HEK293 (cell line): ENCODE data around the gene ANKRD40.

Experiments used
- BCL11B ChIP-seq: fragments of 450-650 bp; formaldehyde crosslinking; IDR thresholded peaks from 2 replicates; pipeline ENCODE4 v1.5.1; 2016; ENCODE audit warnings: low read depth, missing biosample characterization, missing genetic modification characterization
- MZF1 ChIP-seq: fragments of 450-650 bp; formaldehyde crosslinking; IDR thresholded peaks from 2 replicates; pipeline ENCODE4 v1.5.1; 2017; ENCODE audit warnings: missing biosample characterization, missing genetic modification characterization, borderline replicate concordance
- TRIM28 ChIP-seq: IDR thresholded peaks from 2 replicates; pipeline ENCODE4 v1.6.1; 2011; ENCODE audit warnings: low read length, control low read depth, borderline replicate concordance
- ZNF133 ChIP-seq: fragments of 450-650 bp; formaldehyde crosslinking; IDR thresholded peaks from 2 replicates; pipeline ENCODE4 v1.5.1; 2016; ENCODE audit warnings: missing biosample characterization, missing genetic modification characterization
- ZNF140 ChIP-seq: fragments of 450-650 bp; formaldehyde crosslinking; IDR thresholded peaks from 2 replicates; pipeline ENCODE4 v1.5.1; 2016; ENCODE audit warnings: missing biosample characterization, missing genetic modification characterization
- ZNF175 ChIP-seq: fragments of 450-650 bp; formaldehyde crosslinking; IDR thresholded peaks from 2 replicates; pipeline ENCODE4 v1.5.1; 2016; ENCODE audit warnings: missing biosample characterization, missing genetic modification characterization
- ZNF324 ChIP-seq: fragments of 450-650 bp; formaldehyde crosslinking; IDR thresholded peaks from 2 replicates; pipeline ENCODE4 v1.5.1; 2016; ENCODE audit warnings: missing biosample characterization, missing genetic modification characterization
- ZNF416 ChIP-seq: fragments of 450-650 bp; formaldehyde crosslinking; IDR thresholded peaks from 2 replicates; pipeline ENCODE4 v1.5.1; 2016; ENCODE audit warnings: missing biosample characterization, missing genetic modification characterization
- ZNF473 ChIP-seq: fragments of 450-650 bp; formaldehyde crosslinking; IDR thresholded peaks from 2 replicates; pipeline ENCODE4 v1.5.1; 2017; ENCODE audit warnings: missing biosample characterization, missing genetic modification characterization
- ZNF623 ChIP-seq: fragments of 450-650 bp; formaldehyde crosslinking; IDR thresholded peaks from 2 replicates; pipeline ENCODE4 v1.5.1; 2016; ENCODE audit warnings: missing biosample characterization, missing genetic modification characterization
- TF ChIP-seq, protein P1 (sequence below): fragments of 450-650 bp; formaldehyde crosslinking; IDR thresholded peaks from 2 replicates; pipeline ENCODE4 v1.5.1; 2016; ENCODE audit warnings: missing biosample characterization, missing genetic modification characterization, borderline replicate concordance
- TF ChIP-seq, protein P2 (sequence below): fragments of 450-650 bp; formaldehyde crosslinking; IDR thresholded peaks from 2 replicates; pipeline ENCODE4 v1.5.1; 2016; ENCODE audit warnings: missing biosample characterization, missing genetic modification characterization
- TF ChIP-seq, protein P3 (sequence below): fragments of 450-650 bp; formaldehyde crosslinking; IDR thresholded peaks from 2 replicates; pipeline ENCODE4 v1.5.1; 2016; ENCODE audit warnings: missing biosample characterization, missing genetic modification characterization
- TF ChIP-seq, protein P4 (sequence below): fragments of 450-650 bp; formaldehyde crosslinking; IDR thresholded peaks from 2 replicates; pipeline ENCODE4 v1.5.1; 2016; ENCODE audit warnings: missing biosample characterization, missing genetic modification characterization

The ANKRD40 gene

DNA sequence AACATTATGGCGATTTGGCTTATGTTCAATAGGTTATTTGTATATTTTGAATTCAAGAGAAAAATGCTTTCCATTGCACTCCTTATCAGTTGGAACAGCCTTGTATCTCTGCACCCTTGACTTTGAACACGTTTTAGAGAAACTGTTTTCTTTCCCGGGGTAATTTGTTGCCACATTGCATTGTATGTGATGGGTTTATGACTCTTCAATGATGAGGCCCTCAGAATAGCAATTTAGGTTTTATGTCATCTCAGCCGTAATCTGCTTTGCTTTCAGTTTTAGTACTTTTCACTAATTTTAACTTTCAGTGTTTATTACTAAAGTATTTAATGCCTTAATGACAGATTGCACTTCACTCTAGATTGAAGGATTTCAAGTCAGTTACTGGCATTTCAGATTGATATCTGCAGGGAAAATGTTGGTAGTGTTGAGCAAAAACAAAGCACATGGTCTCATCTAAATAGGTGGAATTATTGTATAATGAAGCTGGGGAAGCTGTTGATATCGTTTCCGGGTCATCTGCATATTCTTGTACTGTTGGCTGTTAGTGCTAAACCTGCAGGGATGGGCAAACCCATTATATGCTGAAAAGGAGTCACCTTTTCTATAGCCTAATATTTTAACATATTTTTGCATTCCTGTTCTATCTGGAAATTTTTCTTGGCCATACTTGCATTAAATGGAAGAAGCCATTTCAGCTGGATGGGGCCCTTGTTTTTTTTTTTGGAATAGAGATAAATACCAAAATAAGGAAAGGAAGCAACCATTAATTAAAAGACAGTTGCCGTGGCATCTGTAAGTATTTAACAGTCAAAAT, 13.7 kb upstream of the ANKRD40 start (continued):
- TF ChIP-seq, protein P1, sequence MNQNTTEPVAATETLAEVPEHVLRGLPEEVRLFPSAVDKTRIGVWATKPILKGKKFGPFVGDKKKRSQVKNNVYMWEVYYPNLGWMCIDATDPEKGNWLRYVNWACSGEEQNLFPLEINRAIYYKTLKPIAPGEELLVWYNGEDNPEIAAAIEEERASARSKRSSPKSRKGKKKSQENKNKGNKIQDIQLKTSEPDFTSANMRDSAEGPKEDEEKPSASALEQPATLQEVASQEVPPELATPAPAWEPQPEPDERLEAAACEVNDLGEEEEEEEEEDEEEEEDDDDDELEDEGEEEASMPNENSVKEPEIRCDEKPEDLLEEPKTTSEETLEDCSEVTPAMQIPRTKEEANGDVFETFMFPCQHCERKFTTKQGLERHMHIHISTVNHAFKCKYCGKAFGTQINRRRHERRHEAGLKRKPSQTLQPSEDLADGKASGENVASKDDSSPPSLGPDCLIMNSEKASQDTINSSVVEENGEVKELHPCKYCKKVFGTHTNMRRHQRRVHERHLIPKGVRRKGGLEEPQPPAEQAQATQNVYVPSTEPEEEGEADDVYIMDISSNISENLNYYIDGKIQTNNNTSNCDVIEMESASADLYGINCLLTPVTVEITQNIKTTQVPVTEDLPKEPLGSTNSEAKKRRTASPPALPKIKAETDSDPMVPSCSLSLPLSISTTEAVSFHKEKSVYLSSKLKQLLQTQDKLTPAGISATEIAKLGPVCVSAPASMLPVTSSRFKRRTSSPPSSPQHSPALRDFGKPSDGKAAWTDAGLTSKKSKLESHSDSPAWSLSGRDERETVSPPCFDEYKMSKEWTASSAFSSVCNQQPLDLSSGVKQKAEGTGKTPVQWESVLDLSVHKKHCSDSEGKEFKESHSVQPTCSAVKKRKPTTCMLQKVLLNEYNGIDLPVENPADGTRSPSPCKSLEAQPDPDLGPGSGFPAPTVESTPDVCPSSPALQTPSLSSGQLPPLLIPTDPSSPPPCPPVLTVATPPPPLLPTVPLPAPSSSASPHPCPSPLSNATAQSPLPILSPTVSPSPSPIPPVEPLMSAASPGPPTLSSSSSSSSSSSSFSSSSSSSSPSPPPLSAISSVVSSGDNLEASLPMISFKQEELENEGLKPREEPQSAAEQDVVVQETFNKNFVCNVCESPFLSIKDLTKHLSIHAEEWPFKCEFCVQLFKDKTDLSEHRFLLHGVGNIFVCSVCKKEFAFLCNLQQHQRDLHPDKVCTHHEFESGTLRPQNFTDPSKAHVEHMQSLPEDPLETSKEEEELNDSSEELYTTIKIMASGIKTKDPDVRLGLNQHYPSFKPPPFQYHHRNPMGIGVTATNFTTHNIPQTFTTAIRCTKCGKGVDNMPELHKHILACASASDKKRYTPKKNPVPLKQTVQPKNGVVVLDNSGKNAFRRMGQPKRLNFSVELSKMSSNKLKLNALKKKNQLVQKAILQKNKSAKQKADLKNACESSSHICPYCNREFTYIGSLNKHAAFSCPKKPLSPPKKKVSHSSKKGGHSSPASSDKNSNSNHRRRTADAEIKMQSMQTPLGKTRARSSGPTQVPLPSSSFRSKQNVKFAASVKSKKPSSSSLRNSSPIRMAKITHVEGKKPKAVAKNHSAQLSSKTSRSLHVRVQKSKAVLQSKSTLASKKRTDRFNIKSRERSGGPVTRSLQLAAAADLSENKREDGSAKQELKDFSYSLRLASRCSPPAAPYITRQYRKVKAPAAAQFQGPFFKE: no peak
- TF ChIP-seq, protein P2, sequence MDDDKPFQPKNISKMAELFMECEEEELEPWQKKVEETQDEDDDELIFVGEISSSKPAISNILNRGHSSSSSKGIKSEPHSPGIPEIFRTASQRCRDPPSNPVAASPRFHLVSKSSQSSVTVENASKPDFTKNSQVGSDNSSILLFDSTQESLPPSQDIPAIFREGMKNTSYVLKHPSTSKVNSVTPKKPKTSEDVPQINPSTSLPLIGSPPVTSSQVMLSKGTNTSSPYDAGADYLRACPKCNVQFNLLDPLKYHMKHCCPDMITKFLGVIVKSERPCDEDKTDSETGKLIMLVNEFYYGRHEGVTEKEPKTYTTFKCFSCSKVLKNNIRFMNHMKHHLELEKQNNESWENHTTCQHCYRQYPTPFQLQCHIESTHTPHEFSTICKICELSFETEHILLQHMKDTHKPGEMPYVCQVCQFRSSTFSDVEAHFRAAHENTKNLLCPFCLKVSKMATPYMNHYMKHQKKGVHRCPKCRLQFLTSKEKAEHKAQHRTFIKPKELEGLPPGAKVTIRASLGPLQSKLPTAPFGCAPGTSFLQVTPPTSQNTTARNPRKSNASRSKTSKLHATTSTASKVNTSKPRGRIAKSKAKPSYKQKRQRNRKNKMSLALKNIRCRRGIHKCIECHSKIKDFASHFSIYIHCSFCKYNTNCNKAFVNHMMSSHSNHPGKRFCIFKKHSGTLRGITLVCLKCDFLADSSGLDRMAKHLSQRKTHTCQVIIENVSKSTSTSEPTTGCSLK (tag by site-specific recombination): no peak
- no peak for TF ChIP-seq BCL11B (tag by site-specific recombination)
- TF ChIP-seq ZNF416 (tag by site-specific recombination): no peak
- TF ChIP-seq ZNF324 (tag by site-specific recombination): 0 out of 2 replicates have a peak, but pooled peaks have one; percentile 33
- TF ChIP-seq ZNF473 (tag by site-specific recombination): no peak
- TF ChIP-seq TRIM28: peak; percentile 21; the same call in 1 of the 2 replicates
- TF ChIP-seq ZNF175 (tag by site-specific recombination): no peak
- TF ChIP-seq ZNF133 (tag by site-specific recombination): no peak
- TF ChIP-seq ZNF623 (tag by site-specific recombination): no peak
- no peak for TF ChIP-seq ZNF140 (tag by site-specific recombination)
- TF ChIP-seq, protein P3, sequence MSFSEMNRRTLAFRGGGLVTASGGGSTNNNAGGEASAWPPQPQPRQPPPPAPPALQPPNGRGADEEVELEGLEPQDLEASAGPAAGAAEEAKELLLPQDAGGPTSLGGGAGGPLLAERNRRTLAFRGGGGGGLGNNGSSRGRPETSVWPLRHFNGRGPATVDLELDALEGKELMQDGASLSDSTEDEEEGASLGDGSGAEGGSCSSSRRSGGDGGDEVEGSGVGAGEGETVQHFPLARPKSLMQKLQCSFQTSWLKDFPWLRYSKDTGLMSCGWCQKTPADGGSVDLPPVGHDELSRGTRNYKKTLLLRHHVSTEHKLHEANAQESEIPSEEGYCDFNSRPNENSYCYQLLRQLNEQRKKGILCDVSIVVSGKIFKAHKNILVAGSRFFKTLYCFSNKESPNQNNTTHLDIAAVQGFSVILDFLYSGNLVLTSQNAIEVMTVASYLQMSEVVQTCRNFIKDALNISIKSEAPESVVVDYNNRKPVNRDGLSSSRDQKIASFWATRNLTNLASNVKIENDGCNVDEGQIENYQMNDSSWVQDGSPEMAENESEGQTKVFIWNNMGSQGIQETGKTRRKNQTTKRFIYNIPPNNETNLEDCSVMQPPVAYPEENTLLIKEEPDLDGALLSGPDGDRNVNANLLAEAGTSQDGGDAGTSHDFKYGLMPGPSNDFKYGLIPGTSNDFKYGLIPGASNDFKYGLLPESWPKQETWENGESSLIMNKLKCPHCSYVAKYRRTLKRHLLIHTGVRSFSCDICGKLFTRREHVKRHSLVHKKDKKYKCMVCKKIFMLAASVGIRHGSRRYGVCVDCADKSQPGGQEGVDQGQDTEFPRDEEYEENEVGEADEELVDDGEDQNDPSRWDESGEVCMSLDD (tag by site-specific recombination): no peak
- TF ChIP-seq, protein P4, sequence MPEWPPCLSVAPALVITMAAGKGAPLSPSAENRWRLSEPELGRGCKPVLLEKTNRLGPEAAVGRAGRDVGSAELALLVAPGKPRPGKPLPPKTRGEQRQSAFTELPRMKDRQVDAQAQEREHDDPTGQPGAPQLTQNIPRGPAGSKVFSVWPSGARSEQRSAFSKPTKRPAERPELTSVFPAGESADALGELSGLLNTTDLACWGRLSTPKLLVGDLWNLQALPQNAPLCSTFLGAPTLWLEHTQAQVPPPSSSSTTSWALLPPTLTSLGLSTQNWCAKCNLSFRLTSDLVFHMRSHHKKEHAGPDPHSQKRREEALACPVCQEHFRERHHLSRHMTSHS: no peak
- no peak for TF ChIP-seq MZF1 (tag by site-specific recombination)
